Measurements from ENCODE around the gene NFKBIB. TPM values are rescaled to one million over a fixed set of nuclear protein-coding genes. Genes with fewer than 3 reads are reported as not detected.

The NFKBIB gene
- total RNA-seq, 1 experiment from 2014 or later: 51.2 TPM

DNA sequence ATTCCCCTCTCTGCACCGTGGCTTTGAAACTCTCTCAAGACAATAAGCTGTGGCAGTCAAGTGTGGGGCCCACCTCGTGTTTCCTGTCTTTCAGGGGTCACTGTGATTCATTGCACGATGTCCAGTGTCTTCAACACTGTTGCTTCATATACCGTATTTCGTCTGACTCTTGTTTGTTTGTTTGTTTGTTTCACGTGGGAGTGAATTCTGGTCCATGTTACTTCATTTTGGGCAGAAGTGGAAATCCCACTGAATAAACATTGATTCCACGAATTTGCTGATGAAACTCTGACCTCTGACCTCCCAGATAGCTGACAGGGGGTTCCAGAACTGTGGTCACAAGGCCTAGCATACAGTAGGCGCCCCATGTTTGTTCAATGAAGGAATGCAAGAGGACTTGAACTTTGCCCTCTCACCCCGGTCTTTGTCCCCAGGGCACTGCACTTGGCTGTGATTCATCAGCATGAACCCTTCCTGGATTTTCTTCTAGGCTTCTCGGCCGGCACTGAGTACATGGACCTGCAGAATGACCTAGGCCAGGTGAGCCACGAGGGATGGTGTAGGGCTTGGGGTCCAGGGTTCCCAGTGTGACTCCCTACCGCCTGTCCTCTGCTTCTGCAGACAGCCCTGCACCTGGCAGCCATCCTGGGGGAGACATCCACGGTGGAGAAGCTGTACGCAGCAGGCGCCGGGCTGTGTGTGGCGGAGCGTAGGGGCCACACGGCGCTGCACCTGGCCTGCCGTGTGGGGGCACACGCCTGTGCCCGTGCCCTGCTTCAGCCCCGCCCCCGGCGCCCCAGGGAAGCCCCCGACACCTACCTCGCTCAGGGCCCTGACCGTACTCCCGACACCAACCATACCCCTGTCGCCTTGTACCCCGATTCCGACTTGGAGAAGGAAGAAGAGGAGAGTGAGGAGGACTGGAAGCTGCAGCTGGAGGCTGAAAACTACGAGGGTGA is 5.1 kb downstream of the NFKBIB start:
- DNase-seq (ENCODE audit: low read depth, low spot score) (no peak), ATAC-seq (no peak)
- Histone ChIP-seq H3K36me3 (ENCODE audit: control insufficient read depth in 1 of 2, insufficient read depth in 2 of 2, low read length in 2 of 2) (peaks cover 0 to 16% of the 10 kb centered on the region in 2 experiments; a peak in 1 of 4 replicates), H3K79me2 (ENCODE audit: insufficient read depth, low read length) (peaks cover 20% of the 10 kb centered on the region), H4K20me1 (ENCODE audit: insufficient read depth) (no peaks in the 10 kb centered on the region), H3K9me3 (ENCODE audit: control insufficient read depth in 1 of 2, insufficient read depth in 1 of 2, low read depth in 1 of 2, low read length in 2 of 2) (peaks cover 0 to 5% of the 10 kb centered on the region in 2 experiments; a peak in 1 of 4 replicates), H3K4me1 (ENCODE audit: control insufficient read depth in 1 of 2, insufficient read depth in 2 of 2, low read length in 2 of 2) (peaks cover 0 to 8% of the 10 kb centered on the region in 2 experiments; a peak in 1 of 4 replicates), H3K4me3 (replicated peaks in 1 of 2; ENCODE audit: low read depth in 1 of 2, low read length in 2 of 2) (no peak overlapping the region), H3K27me3 (ENCODE audit: insufficient read depth, low read length) (no peaks in the 10 kb centered on the region), H3K4me2 (ENCODE audit: low read length) (no peak overlapping the region), H2AFZ (ENCODE audit: low read depth, low read length, poor library complexity, severe bottlenecking) (no peak overlapping the region), H3K9ac (ENCODE audit: low read length) (no peak overlapping the region), H3K9me2 (ENCODE audit: insufficient read depth) (no peaks in the 10 kb centered on the region), H3K27ac (ENCODE audit: low read depth, low read length) (no peak overlapping the region)
- ChIA-PET CTCF (interaction anchor here (0.9 kb wide), 1 partner anchor 26 kb away, joined by 4 read pairs; the partner anchor contains the start of genes MRPS12 and SARS2), POLR2A (no interaction called here), RAD21 (ENCODE audit: low non-redundant PET in 1 of 2, low total read pairs in 2 of 2, uncharacterized antibody in 2 of 2, unreplicated experiment in 2 of 2) (no interaction called here)
- TF ChIP-seq ZNF274 (IDR thresholded peaks at IDR 0.05; ENCODE audit: low read depth, low read length) (no peak), FOSL1 (IDR thresholded peaks at IDR 0.05; ENCODE audit: low read depth) (no peak), EZH2phosphoT487 (IDR thresholded peaks at IDR 0.05; ENCODE audit: borderline replicate concordance) (no peak), RAD21 (IDR thresholded peaks at IDR 0.05; ENCODE audit: low read depth) (no peak), MAX (IDR thresholded peaks at IDR 0.05) (no peak)
- intact Hi-C loops (cut with micrococcal nuclease): no loop called here
- BruUV-seq (replicated peaks): no TSS peak

- H3K36me3 ChIP-seq (ENCODE audit: control insufficient read depth in 1 of 2, insufficient read depth in 2 of 2, low read length in 2 of 2): peaks cover 0 to 16% of the 10 kb centered on the region in 2 experiments; a peak in 1 of 4 replicates
- no peak overlapping the region for H3K4me2 ChIP-seq (ENCODE audit: low read length)
- H3K27me3 ChIP-seq (ENCODE audit: insufficient read depth, low read length): no peaks in the 10 kb centered on the region
- H3K4me3 ChIP-seq (replicated peaks in 1 of 2; ENCODE audit: low read depth in 1 of 2, low read length in 2 of 2): no peak overlapping the region
- no peaks in the 10 kb centered on the region for H4K20me1 ChIP-seq (ENCODE audit: insufficient read depth)
- H3K9ac ChIP-seq (ENCODE audit: low read length): no peak overlapping the region
- no peak overlapping the region for H3K27ac ChIP-seq (ENCODE audit: low read depth, low read length)
- no peak overlapping the region for H2AFZ ChIP-seq (ENCODE audit: low read depth, low read length, poor library complexity, severe bottlenecking)
- CTCF ChIA-PET: interaction anchor here (0.6 to 0.9 kb wide), 2 partner anchors 24 to 25 kb away, joined by 3 to 4 read pairs; partner anchors contain the start of genes MRPS12 and SARS2
- ATAC-seq (no peak), DNase-seq (ENCODE audit: low read depth, low spot score) (no peak)
- H3K9me2 ChIP-seq (ENCODE audit: insufficient read depth): no peaks in the 10 kb centered on the region
- H3K4me1 ChIP-seq (ENCODE audit: control insufficient read depth in 1 of 2, insufficient read depth in 2 of 2, low read length in 2 of 2): peaks cover 0 to 3% of the 10 kb centered on the region in 2 experiments; a peak in 1 of 4 replicates
- RAD21 ChIA-PET (ENCODE audit: low non-redundant PET in 1 of 2, low total read pairs in 2 of 2, uncharacterized antibody in 2 of 2, unreplicated experiment in 2 of 2): no interaction called here
- no TSS peak for BruUV-seq (replicated peaks)
- POLR2A ChIA-PET: no interaction called here
- intact Hi-C loops (cut with micrococcal nuclease): no loop called here
- H3K79me2 ChIP-seq (ENCODE audit: insufficient read depth, low read length): peaks cover 14% of the 10 kb centered on the region
- H3K9me3 ChIP-seq (ENCODE audit: control insufficient read depth in 1 of 2, insufficient read depth in 1 of 2, low read depth in 1 of 2, low read length in 2 of 2): peaks cover 0 to 5% of the 10 kb centered on the region in 2 experiments; a peak in 1 of 4 replicates
- TF ChIP-seq FOSL1 (IDR thresholded peaks at IDR 0.05; ENCODE audit: low read depth) (no peak), ELF1 (IDR thresholded peaks at IDR 0.05; ENCODE audit: borderline replicate concordance, low read depth) (no peak), ZBTB33 (IDR thresholded peaks at IDR 0.05; ENCODE audit: extremely low read depth, insufficient replicate concordance, low read length) (no peak), CBX3 (IDR thresholded peaks at IDR 0.05; ENCODE audit: low read depth) (no peak)
- TF ChIP-seq, protein P1, sequence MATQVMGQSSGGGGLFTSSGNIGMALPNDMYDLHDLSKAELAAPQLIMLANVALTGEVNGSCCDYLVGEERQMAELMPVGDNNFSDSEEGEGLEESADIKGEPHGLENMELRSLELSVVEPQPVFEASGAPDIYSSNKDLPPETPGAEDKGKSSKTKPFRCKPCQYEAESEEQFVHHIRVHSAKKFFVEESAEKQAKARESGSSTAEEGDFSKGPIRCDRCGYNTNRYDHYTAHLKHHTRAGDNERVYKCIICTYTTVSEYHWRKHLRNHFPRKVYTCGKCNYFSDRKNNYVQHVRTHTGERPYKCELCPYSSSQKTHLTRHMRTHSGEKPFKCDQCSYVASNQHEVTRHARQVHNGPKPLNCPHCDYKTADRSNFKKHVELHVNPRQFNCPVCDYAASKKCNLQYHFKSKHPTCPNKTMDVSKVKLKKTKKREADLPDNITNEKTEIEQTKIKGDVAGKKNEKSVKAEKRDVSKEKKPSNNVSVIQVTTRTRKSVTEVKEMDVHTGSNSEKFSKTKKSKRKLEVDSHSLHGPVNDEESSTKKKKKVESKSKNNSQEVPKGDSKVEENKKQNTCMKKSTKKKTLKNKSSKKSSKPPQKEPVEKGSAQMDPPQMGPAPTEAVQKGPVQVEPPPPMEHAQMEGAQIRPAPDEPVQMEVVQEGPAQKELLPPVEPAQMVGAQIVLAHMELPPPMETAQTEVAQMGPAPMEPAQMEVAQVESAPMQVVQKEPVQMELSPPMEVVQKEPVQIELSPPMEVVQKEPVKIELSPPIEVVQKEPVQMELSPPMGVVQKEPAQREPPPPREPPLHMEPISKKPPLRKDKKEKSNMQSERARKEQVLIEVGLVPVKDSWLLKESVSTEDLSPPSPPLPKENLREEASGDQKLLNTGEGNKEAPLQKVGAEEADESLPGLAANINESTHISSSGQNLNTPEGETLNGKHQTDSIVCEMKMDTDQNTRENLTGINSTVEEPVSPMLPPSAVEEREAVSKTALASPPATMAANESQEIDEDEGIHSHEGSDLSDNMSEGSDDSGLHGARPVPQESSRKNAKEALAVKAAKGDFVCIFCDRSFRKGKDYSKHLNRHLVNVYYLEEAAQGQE (IDR thresholded peaks at IDR 0.05; ENCODE audit: low read depth): no peak
Measured at GRCh38 chr19:38905620-38906019, 5.9 kb downstream of the NFKBIB start.
